ENCODE data around the gene BUB1.

DNA sequence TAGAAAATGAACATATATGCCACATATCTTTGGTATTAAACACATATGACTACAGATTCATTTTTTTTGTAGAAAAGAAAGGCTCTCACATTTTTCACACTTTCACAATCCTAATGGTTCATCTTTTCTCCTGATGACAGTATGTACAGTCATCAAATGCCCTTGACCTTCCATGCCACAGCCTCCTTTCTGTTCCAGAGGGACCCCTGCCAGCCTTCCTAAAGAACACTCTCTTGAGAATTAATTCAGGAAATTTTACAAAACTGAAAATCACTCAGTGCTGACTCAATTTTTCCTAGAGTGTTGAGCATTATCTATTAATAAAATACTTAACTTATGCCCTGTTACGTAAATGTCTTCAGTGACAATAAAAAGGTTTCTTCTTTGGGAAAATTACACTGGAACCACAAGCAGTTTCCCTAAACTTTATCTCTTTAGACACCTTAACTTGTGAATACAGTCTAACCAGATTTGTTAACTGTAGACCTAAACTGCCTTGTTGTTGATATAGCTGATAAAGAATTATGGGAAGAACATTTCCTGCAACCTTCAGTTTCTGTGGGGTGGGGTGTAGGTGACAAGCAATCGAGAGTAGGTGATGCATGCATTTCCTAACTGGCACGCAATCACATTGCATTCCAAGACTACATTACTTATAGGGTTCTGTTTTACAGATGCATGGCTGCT, 39.2 kb upstream of the BUB1 start:
- TF ChIP-seq YY1 (IDR thresholded peaks at IDR 0.05; ENCODE audit: borderline replicate concordance in 1 of 3, control insufficient read depth in 1 of 3, extremely low read depth in 1 of 3, insufficient read depth in 3 of 3, insufficient read length in 1 of 3, insufficient replicate concordance in 2 of 3, low read depth in 1 of 3, low read length in 2 of 3) (no peak), TEAD4 (IDR thresholded peaks at IDR 0.05; ENCODE audit: low read length) (no peak; the same call in 1 of the 2 replicates), TEAD4 (CRISPR knock-in tag; IDR thresholded peaks at IDR 0.05; ENCODE audit: borderline replicate concordance) (no peak), ZNF696 (CRISPR knock-in tag; conservative IDR thresholded peaks at IDR 0.05) (no peak), TARDBP (IDR thresholded peaks at IDR 0.05) (no peak), JUNB (CRISPR knock-in tag; conservative IDR thresholded peaks at IDR 0.05) (no peak), ZNF274 (IDR thresholded peaks at IDR 0.05; ENCODE audit: borderline replicate concordance, low read depth, low read length) (no peak), SREBF2 (CRISPR knock-in tag; IDR thresholded peaks at IDR 0.05) (no peak), BHLHE40 (IDR thresholded peaks at IDR 0.05; ENCODE audit: low read length) (no peak)
- TF ChIP-seq, protein P1, sequence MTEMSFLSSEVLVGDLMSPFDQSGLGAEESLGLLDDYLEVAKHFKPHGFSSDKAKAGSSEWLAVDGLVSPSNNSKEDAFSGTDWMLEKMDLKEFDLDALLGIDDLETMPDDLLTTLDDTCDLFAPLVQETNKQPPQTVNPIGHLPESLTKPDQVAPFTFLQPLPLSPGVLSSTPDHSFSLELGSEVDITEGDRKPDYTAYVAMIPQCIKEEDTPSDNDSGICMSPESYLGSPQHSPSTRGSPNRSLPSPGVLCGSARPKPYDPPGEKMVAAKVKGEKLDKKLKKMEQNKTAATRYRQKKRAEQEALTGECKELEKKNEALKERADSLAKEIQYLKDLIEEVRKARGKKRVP (CRISPR knock-in tag; IDR thresholded peaks at IDR 0.05) = no peak
- TF ChIP-seq, protein P2, sequence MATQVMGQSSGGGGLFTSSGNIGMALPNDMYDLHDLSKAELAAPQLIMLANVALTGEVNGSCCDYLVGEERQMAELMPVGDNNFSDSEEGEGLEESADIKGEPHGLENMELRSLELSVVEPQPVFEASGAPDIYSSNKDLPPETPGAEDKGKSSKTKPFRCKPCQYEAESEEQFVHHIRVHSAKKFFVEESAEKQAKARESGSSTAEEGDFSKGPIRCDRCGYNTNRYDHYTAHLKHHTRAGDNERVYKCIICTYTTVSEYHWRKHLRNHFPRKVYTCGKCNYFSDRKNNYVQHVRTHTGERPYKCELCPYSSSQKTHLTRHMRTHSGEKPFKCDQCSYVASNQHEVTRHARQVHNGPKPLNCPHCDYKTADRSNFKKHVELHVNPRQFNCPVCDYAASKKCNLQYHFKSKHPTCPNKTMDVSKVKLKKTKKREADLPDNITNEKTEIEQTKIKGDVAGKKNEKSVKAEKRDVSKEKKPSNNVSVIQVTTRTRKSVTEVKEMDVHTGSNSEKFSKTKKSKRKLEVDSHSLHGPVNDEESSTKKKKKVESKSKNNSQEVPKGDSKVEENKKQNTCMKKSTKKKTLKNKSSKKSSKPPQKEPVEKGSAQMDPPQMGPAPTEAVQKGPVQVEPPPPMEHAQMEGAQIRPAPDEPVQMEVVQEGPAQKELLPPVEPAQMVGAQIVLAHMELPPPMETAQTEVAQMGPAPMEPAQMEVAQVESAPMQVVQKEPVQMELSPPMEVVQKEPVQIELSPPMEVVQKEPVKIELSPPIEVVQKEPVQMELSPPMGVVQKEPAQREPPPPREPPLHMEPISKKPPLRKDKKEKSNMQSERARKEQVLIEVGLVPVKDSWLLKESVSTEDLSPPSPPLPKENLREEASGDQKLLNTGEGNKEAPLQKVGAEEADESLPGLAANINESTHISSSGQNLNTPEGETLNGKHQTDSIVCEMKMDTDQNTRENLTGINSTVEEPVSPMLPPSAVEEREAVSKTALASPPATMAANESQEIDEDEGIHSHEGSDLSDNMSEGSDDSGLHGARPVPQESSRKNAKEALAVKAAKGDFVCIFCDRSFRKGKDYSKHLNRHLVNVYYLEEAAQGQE (IDR thresholded peaks at IDR 0.05; ENCODE audit: borderline replicate concordance) = no peak
- TF ChIP-seq, protein P2 (CRISPR knock-in tag; IDR thresholded peaks at IDR 0.05; ENCODE audit: low read depth) = no peak
- TF ChIP-seq, protein P3, sequence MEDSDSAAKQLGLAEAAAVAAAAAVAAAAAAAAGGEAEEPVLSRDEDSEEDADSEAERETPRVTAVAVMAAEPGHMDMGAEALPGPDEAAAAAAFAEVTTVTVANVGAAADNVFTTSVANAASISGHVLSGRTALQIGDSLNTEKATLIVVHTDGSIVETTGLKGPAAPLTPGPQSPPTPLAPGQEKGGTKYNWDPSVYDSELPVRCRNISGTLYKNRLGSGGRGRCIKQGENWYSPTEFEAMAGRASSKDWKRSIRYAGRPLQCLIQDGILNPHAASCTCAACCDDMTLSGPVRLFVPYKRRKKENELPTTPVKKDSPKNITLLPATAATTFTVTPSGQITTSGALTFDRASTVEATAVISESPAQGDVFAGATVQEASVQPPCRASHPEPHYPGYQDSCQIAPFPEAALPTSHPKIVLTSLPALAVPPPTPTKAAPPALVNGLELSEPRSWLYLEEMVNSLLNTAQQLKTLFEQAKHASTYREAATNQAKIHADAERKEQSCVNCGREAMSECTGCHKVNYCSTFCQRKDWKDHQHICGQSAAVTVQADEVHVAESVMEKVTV (CRISPR knock-in tag; IDR thresholded peaks at IDR 0.05) = no peak
- TF ChIP-seq, protein P4, sequence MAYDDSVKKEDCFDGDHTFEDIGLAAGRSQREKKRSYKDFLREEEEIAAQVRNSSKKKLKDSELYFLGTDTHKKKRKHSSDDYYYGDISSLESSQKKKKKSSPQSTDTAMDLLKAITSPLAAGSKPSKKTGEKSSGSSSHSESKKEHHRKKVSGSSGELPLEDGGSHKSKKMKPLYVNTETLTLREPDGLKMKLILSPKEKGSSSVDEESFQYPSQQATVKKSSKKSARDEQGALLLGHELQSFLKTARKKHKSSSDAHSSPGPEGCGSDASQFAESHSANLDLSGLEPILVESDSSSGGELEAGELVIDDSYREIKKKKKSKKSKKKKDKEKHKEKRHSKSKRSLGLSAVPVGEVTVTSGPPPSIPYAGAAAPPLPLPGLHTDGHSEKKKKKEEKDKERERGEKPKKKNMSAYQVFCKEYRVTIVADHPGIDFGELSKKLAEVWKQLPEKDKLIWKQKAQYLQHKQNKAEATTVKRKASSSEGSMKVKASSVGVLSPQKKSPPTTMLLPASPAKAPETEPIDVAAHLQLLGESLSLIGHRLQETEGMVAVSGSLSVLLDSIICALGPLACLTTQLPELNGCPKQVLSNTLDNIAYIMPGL (CRISPR knock-in tag; IDR thresholded peaks at IDR 0.05) = no peak
- TF ChIP-seq, protein P5, sequence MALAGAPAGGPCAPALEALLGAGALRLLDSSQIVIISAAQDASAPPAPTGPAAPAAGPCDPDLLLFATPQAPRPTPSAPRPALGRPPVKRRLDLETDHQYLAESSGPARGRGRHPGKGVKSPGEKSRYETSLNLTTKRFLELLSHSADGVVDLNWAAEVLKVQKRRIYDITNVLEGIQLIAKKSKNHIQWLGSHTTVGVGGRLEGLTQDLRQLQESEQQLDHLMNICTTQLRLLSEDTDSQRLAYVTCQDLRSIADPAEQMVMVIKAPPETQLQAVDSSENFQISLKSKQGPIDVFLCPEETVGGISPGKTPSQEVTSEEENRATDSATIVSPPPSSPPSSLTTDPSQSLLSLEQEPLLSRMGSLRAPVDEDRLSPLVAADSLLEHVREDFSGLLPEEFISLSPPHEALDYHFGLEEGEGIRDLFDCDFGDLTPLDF (CRISPR knock-in tag; IDR thresholded peaks at IDR 0.05) = no peak

Measured in K562 (cell line).